GM21390 (cell line): ENCODE data around the gene DLX2.

Experiments used
- ATAC-seq: cut with Tn5 transposase; IDR thresholded peaks from one replicate; pipeline ENCODE4 v1.9.1; 2021; ENCODE audit not compliant: unreplicated experiment

DLX2 gene

DNA sequence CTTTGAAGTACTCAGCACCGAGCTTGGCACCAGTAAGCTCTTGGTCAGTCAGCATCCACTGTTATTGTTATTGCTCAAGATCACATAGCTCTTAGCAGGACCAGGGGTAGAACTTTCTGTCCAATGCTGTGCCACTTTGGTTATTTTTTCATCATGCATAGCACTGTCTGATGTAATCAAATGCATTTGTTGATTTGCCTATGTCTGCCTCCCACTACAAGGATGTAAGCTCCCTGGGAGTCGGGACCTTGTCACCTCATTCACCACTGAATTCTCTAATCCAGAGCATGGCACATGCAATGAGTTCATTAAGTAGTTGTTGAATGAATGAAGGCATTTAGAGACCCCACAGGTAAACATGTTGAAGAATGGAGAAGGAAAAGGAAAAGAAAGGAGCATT lies 46.4 kb downstream of the DLX2 start:
- no peak for ATAC-seq

DNA sequence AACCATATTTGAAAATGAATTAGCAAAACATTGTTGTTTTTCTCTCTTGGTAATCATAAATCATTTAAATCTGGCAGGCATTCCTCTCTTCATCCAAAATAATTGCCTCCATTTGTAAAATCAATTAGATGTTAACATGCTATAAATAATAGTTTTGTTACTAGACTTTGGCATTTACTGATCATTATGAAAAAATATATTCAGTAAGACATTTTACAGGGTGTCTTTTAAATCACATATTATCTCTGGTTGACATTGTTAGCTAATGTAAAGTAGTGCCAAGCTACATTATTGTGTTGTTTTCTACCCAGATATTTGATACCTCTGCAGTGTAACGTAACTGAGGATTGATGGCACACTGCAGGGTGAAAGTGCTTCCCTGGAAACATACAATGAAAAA lies 49.2 kb downstream of the DLX2 start:
- no peak for ATAC-seq

- ATAC-seq, result no peak
Measured at GRCh38 chr2:172052000-172052983, 50.4 kb downstream of the DLX2 start.

DNA sequence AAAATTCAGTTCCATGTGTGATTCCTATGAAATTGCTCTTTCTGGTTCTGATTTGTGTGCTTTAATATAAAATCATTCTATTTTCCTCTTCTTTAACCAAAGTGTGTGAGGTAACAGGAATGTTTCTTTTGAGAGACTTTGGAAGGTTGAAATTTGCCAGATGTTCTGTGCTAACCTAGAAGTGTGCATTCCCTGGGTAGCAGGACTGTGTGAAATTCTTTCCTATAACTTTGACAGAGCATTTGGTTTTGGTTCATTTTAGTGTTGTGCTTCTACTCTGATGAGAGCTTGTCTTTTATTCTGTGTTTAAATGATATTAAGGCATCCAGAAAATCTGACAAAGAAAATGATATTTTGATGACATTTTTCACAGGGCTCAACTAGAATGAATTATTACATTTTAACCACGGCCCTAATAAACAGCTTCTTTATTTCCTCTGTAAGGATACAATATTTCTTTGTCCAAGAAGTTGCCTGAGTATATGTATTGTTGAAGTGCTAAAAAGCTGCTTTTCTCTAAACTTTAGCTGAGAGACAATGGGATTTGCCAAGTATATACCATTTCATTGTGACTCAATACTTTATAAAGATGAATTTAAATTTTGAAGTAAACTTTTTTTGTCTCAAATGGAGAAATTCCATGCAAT lies 52.1 kb downstream of the DLX2 start:
- ATAC-seq, result no peak

DNA sequence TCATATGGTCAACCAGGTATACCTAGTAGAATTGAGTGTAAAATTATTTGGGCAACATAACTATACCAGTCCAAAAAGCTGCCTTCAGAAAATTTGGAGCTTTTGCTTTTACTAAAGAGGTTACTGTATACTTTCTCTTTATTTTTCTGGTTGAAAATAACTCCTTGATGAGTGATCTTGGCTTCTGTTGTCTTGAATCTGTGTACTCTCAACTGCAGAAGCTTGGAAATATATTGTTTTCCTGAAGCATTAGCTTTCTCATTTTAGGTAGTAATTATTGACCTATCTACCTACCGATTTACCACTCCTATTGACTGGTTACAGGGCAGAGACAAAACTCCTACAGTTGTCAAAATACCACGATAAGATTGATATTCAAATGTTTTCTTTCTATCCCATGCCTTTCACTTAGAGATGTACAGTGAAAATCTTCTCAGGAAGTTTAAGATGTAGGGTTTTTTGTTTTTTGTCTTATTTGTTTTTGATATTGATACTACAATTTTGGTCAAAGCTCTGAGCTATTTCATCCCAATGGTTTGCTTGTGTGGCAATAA lies 53.1 kb downstream of the DLX2 start:
- ATAC-seq, result no peak
